Tibial nerve (tissue), 3 donors: ENCODE measurements around the gene SCYL2.

Experiments used
- CTCF ChIP-seq, 5 experiments: fragments of 200-600 bp in 3 of 5; fragments of 450-650 bp in 2 of 5; sonication (generic) in 3 of 5; IDR thresholded peaks; one replicate each; pipeline ENCODE4 v1.5.1; 2016 to 2019; ENCODE audit warnings: antibody characterized with exemption in 5 of 5, mild to moderate bottlenecking in 3 of 5, moderate library complexity in 2 of 5
- POLR2A ChIP-seq, 2 donors: fragments of 450-650 bp; IDR thresholded peaks; one replicate each; pipeline ENCODE4 v1.6.1; 2017; ENCODE audit warnings: antibody characterized with exemption in 2 of 2, mild to moderate bottlenecking in 2 of 2, moderate library complexity in 2 of 2

- TF ChIP-seq CTCF (IDR thresholded peaks at IDR 0.05) (no peak), POLR2A (IDR thresholded peaks at IDR 0.05) (no peak)
Measured at GRCh38 chr12:100279159-100279558, 12.2 kb downstream of the SCYL2 start.
